ENCODE data around the gene FOXO3.

The FOXO3 gene

DNA sequence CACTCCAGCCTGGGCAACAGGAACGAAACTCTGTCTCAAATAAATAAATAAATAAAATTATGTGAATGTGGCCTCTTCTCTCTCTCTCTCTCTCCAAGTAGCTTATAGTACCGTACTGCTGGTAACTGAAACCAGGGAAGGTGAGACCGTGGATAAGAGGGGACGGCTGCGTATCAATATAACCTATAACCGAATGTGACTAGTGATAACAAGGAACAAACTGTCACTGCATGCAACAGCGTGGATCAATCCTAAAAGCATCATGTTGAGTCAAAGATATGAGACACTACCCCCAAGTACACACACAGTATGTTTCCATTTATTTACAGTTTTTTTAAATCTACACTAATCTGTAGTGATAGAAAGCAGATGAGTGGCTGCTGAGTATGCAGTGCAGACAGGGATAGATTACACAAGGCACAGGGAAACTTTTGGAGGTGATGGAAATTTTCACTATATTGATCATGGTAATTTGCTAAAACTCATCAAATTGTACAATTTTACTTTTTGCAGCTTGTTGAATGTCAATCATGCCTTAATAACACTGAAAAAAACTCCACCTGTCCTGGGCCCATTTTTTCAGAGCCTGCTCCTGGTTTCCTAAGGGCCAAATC, 166.1 kb downstream of the FOXO3 start:
- H3K4me1 ChIP-seq (ENCODE audit: control insufficient read depth, insufficient read depth, low read length), result peaks cover 7% of the 10 kb centered on the region
- H3K27me3 ChIP-seq (ENCODE audit: control insufficient read depth, insufficient read depth, low read length), result no peaks in the 10 kb centered on the region
- H3K9me3 ChIP-seq (ENCODE audit: control insufficient read depth, low read length), result no peaks in the 10 kb centered on the region
- H3K36me3 ChIP-seq (ENCODE audit: control insufficient read depth, insufficient read depth, low read length), result no peaks in the 10 kb centered on the region
- H3K9ac ChIP-seq (ENCODE audit: low read length), result no peak overlapping the region
- H3K4me3 ChIP-seq (ENCODE audit: low read length), result no peak overlapping the region

DNA sequence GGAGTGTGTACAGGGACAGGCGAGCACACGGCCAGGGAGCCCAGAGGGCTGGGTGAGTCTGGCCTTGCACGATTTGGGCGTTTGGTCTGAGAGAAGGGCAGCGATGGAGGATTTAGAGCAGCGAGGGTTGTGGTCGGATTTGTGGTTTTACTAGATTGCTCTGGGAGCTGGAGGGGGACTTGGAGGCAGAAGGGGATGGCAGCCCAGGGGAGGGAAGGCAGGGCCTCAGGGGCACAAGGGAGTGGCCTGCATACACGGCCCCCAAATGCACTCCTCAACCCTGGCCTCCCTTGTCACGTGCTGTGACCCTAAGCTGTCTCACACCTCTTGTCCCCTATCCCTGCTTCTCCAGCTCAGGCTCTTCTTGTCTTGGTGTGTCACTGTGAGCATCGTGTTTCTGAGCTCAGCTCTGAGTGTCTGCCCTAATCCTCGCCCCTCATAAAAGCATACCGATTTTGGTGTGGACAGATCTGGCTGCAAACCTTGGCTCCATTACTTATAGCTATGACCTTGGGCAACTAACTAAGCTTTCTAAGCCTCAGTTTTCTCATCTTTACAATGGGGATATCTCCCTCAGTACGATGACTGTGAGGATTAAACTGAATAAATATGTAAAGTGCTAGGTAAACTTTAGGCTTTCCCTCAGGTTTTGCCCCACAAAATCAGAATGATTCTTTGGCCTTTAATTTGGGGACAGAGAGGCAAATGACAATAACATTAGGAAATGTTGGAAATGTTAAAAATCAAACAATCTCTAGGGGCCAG, 167.4 kb downstream of the FOXO3 start:
- no peaks in the 10 kb centered on the region for H3K27me3 ChIP-seq (ENCODE audit: control insufficient read depth, insufficient read depth, low read length)
- peaks cover 19% of the 10 kb centered on the region for H3K4me1 ChIP-seq (ENCODE audit: control insufficient read depth, insufficient read depth, low read length)
- no peaks in the 10 kb centered on the region for H3K36me3 ChIP-seq (ENCODE audit: control insufficient read depth, insufficient read depth, low read length)
- no peaks in the 10 kb centered on the region for H3K9me3 ChIP-seq (ENCODE audit: control insufficient read depth, low read length)
- H3K9ac ChIP-seq (ENCODE audit: low read length), result no peak overlapping the region
- no peak overlapping the region for H3K4me3 ChIP-seq (ENCODE audit: low read length)

- Histone ChIP-seq H3K27me3 (ENCODE audit: control insufficient read depth, insufficient read depth, low read length) (no peaks in the 10 kb centered on the region), H3K9me3 (ENCODE audit: control insufficient read depth, low read length) (no peaks in the 10 kb centered on the region), H3K4me1 (ENCODE audit: control insufficient read depth, insufficient read depth, low read length) (peaks cover 25% of the 10 kb centered on the region), H3K4me3 (ENCODE audit: low read length) (no peak overlapping the region), H3K36me3 (ENCODE audit: control insufficient read depth, insufficient read depth, low read length) (no peaks in the 10 kb centered on the region), H3K9ac (ENCODE audit: low read length) (no peak overlapping the region)
Measured at GRCh38 chr6:108728826-108729225, 168.1 kb downstream of the FOXO3 start.

- Histone ChIP-seq H3K4me3 (ENCODE audit: low read length) (no peak overlapping the region), H3K9me3 (ENCODE audit: control insufficient read depth, low read length) (no peaks in the 10 kb centered on the region), H3K9ac (ENCODE audit: low read length) (no peak overlapping the region), H3K27me3 (ENCODE audit: control insufficient read depth, insufficient read depth, low read length) (no peaks in the 10 kb centered on the region), H3K36me3 (ENCODE audit: control insufficient read depth, insufficient read depth, low read length) (no peaks in the 10 kb centered on the region), H3K4me1 (ENCODE audit: control insufficient read depth, insufficient read depth, low read length) (peaks cover 44% of the 10 kb centered on the region)
Measured at GRCh38 chr6:108730635-108731515, 170.2 kb downstream of the FOXO3 start.

GRCh38 chr6:108732091-108732870, 171.6 kb downstream of the FOXO3 start:
- Histone ChIP-seq H3K4me1 (ENCODE audit: control insufficient read depth, insufficient read depth, low read length) (peaks cover 49% of the 10 kb centered on the region), H3K9me3 (ENCODE audit: control insufficient read depth, low read length) (no peaks in the 10 kb centered on the region), H3K9ac (ENCODE audit: low read length) (no peak overlapping the region), H3K36me3 (ENCODE audit: control insufficient read depth, insufficient read depth, low read length) (no peaks in the 10 kb centered on the region), H3K4me3 (ENCODE audit: low read length) (peak overlapping the region; percentile 3), H3K27me3 (ENCODE audit: control insufficient read depth, insufficient read depth, low read length) (no peaks in the 10 kb centered on the region)

GRCh38 chr6:108733051-108733450, 172.3 kb downstream of the FOXO3 start:
- Histone ChIP-seq H3K27me3 (ENCODE audit: control insufficient read depth, insufficient read depth, low read length) (no peaks in the 10 kb centered on the region), H3K4me3 (ENCODE audit: low read length) (peak overlapping the region; percentile 3), H3K4me1 (ENCODE audit: control insufficient read depth, insufficient read depth, low read length) (peaks cover 51% of the 10 kb centered on the region), H3K9me3 (ENCODE audit: control insufficient read depth, low read length) (no peaks in the 10 kb centered on the region), H3K36me3 (ENCODE audit: control insufficient read depth, insufficient read depth, low read length) (no peaks in the 10 kb centered on the region), H3K9ac (ENCODE audit: low read length) (no peak overlapping the region)

DNA sequence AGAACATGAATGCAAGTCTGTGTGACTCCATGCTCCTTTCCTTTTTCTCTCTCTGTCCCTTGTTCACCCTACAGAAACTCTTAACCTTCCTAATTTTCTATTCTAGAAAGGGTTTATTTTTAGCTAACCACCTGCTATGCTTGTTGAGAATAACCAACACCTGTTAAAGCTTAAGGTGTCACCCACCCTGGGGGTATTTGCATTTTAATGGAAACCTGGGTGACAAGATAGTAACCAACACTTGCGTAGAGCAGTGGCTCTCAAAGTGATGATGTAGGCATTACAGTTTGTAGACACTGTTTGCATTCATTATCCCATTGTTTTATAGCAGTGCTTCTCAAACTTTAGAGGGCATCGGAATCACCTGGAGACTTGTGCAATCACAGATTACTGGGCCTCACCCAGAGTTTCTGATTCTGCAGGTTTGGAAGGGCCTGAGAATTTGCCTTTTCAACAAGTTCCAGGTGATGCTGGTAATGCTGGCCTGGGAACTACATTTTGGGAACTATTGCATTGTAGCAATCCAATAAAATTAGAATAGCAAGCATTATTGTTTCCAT, 173.1 kb downstream of the FOXO3 start:
- H3K4me1 ChIP-seq (ENCODE audit: control insufficient read depth, insufficient read depth, low read length), result peaks cover 59% of the 10 kb centered on the region
- H3K36me3 ChIP-seq (ENCODE audit: control insufficient read depth, insufficient read depth, low read length), result no peaks in the 10 kb centered on the region
- no peak overlapping the region for H3K4me3 ChIP-seq (ENCODE audit: low read length)
- no peaks in the 10 kb centered on the region for H3K27me3 ChIP-seq (ENCODE audit: control insufficient read depth, insufficient read depth, low read length)
- no peak overlapping the region for H3K9ac ChIP-seq (ENCODE audit: low read length)
- H3K9me3 ChIP-seq (ENCODE audit: control insufficient read depth, low read length), result no peaks in the 10 kb centered on the region

Data from mucosa of stomach (tissue), 1 donor.